BE2C (cell line): ENCODE data around the gene ATXN7.

ENCODE experiments used
- DNase-seq: peaks from one replicate; pipeline ENCODE4 v3.0.0-alpha.2; 2020
- H3K27me3 ChIP-seq: fragments of 250-450 bp; sonication (Bioruptor Pico); 2 replicates; pipeline ENCODE4 v1.5.1; 2020; ENCODE audit warnings: mild to moderate bottlenecking
- H3K36me3 ChIP-seq: fragments of 250-450 bp; sonication (Bioruptor Pico); 2 replicates; pipeline ENCODE4 v1.5.1; 2020; ENCODE audit warnings: mild to moderate bottlenecking
- H3K4me1 ChIP-seq: fragments of 250-450 bp; sonication (Bioruptor Pico); 2 replicates; pipeline ENCODE4 v1.5.1; 2020
- H3K4me3 ChIP-seq: 2 replicates; pipeline ENCODE4 v1.5.1; 2011; ENCODE audit warnings: low read depth, low read length
- H3K9me3 ChIP-seq: fragments of 250-450 bp; sonication (Bioruptor Pico); 2 replicates; pipeline ENCODE4 v1.5.1; 2020
- TF ChIP-seq, protein P1 (sequence below): IDR thresholded peaks from 2 replicates; pipeline ENCODE4 v1.5.1; 2012; ENCODE audit warnings: mild to moderate bottlenecking, low read depth, low read length

ATXN7 gene

DNA sequence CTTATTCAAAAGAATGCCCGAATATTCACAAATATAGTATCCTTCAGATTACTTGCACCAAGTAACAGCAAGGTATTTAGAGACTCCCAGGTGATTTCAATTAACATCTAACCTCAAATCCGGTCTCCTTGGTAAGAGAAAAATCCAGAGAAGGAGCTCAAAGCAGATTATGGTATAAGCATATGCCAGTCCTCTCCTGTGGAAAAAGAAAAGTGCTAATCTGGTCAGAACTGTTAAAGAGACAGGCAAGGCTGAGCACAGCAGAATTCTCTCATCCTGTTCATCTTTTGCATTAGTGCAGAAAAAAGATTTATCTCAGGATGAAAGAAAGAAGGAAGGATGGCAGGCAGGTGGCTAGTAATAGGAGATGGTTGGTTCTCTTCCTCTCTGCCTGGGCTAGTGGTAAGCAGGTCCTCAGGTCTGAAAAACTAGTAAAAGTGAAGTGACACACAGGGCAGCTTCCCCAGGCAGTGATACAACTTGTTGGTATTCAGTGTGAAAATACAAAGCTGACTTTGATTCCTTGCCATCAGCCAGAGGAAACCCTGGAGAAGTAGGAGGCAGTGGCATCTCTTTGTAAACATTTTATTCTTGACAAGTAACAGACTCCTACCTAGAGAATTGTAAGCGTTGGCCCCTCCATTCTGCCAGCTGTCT is 14.2 kb downstream of the ATXN7 start:
- H3K4me3 ChIP-seq, result no peak overlapping the region
- H3K4me1 ChIP-seq, result peaks cover 13% of the 10 kb centered on the region
- H3K36me3 ChIP-seq, result no peaks in the 10 kb centered on the region
- DNase-seq, result no peak
- TF ChIP-seq, protein P1, sequence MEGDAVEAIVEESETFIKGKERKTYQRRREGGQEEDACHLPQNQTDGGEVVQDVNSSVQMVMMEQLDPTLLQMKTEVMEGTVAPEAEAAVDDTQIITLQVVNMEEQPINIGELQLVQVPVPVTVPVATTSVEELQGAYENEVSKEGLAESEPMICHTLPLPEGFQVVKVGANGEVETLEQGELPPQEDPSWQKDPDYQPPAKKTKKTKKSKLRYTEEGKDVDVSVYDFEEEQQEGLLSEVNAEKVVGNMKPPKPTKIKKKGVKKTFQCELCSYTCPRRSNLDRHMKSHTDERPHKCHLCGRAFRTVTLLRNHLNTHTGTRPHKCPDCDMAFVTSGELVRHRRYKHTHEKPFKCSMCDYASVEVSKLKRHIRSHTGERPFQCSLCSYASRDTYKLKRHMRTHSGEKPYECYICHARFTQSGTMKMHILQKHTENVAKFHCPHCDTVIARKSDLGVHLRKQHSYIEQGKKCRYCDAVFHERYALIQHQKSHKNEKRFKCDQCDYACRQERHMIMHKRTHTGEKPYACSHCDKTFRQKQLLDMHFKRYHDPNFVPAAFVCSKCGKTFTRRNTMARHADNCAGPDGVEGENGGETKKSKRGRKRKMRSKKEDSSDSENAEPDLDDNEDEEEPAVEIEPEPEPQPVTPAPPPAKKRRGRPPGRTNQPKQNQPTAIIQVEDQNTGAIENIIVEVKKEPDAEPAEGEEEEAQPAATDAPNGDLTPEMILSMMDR, result no peak
- no peaks in the 10 kb centered on the region for H3K27me3 ChIP-seq
- no peaks in the 10 kb centered on the region for H3K9me3 ChIP-seq

DNA sequence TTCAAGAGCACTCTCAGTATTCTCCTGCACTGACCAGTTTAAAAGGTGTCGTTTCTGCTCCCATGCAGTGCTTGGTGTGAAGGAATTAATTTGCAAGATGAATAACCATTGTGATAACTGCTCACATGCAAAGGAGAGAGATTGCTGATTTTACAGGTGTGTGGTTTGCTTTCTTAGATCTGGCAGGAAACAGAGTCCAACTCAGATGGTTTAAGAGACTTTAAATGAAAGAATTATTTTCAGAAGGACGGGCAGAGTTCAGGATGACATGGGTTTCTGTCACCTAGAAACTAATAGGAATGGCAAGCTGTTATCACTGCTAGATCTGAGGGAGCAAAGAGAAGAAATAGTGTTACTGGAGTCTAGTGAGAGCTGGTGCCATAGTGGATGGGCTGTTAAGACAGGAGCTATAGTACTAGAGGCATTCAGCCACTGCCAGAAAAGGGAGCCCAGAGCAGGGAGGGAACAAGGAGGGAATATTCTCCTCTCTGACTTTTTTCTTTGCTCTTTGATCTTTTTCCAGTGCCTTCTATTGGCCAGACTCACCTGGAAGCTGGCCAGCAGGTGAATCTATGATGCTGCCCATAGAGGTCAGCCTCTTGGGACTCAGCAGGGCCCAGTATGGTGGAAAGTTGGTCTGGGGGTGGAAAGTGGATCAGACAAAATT is 14.9 kb downstream of the ATXN7 start:
- no peaks in the 10 kb centered on the region for H3K36me3 ChIP-seq
- H3K27me3 ChIP-seq, result no peaks in the 10 kb centered on the region
- H3K4me1 ChIP-seq, result peaks cover 13% of the 10 kb centered on the region
- H3K9me3 ChIP-seq, result no peaks in the 10 kb centered on the region
- DNase-seq, result no peak
- H3K4me3 ChIP-seq, result no peak overlapping the region
- TF ChIP-seq, protein P1, result no peak

GRCh38 chr3:63880653-63881052 is 17.0 kb downstream of the ATXN7 start:
- no peak for DNase-seq
- Histone ChIP-seq H3K36me3 (no peaks in the 10 kb centered on the region), H3K27me3 (no peaks in the 10 kb centered on the region), H3K9me3 (no peaks in the 10 kb centered on the region), H3K4me3 (no peak overlapping the region), H3K4me1 (peaks cover 13% of the 10 kb centered on the region)
- TF ChIP-seq, protein P1, result no peak

DNA sequence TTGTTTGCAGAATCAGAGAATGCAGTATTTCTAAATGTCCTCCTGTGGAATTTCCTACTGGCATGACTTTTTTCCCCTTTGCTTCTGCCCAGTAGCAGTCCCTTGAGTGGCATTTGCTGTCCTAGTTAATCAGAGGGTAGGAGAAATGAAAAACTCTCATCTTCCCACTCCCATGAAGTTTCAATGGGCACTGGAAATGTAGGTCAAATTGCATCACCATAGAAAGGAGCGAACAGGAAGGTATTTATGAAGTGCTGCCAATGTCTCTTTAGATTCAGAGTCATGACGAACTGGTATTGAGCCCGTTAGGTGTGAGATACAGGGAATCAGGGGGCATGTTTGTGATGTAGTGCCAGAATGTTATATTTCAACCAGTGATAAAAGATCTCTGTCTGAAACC is 23.2 kb downstream of the ATXN7 start:
- Histone ChIP-seq H3K4me1 (no peaks in the 10 kb centered on the region; the same call in 1 of the 2 replicates), H3K36me3 (no peaks in the 10 kb centered on the region), H3K9me3 (no peaks in the 10 kb centered on the region), H3K4me3 (no peak overlapping the region), H3K27me3 (no peaks in the 10 kb centered on the region)
- no peak for DNase-seq
- TF ChIP-seq, protein P1, result no peak

GRCh38 chr3:63891518-63891917 is 27.9 kb downstream of the ATXN7 start:
- Histone ChIP-seq H3K4me3 (no peak overlapping the region), H3K9me3 (no peaks in the 10 kb centered on the region), H3K4me1 (no peaks in the 10 kb centered on the region; the same call in 1 of the 2 replicates), H3K27me3 (no peaks in the 10 kb centered on the region), H3K36me3 (no peaks in the 10 kb centered on the region)
- no peak for DNase-seq
- TF ChIP-seq, protein P1, result no peak

DNA sequence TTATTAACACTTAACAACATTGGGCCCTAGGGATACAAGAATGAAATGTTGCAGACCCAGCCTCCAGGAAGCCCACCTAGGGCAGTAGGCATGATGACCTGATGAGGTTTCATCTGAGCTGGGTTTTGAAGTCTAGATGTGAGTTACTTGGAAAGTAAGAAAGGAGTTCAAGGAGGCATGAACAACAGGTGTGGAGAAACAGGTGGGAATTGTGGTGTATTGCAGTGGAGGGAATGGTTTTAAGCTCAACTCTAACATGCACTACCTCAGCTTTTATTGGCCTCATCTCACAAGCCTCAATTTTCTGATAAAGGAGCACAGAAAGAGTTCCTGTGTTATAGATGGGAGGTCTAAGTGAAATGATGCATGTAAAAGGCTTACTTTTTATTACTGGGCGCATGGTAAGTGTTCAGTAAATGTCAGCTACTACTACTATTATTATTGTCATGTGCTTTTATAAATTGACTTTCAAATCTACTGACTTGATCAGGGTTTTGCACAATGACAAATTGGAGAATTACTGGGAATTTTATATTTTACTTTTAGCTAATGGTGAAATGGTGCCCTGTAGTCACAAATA is 29.2 kb downstream of the ATXN7 start:
- no peaks in the 10 kb centered on the region for H3K27me3 ChIP-seq
- DNase-seq, result no peak
- H3K4me3 ChIP-seq, result no peak overlapping the region
- TF ChIP-seq, protein P1, result no peak
- no peaks in the 10 kb centered on the region for H3K9me3 ChIP-seq
- no peaks in the 10 kb centered on the region for H3K36me3 ChIP-seq
- H3K4me1 ChIP-seq, result no peaks in the 10 kb centered on the region; the same call in 1 of the 2 replicates
